Liver (tissue), 9 donors: ENCODE measurements around the gene PEX12. TPM values are rescaled to one million over a fixed set of nuclear protein-coding genes. Genes with fewer than 3 reads are reported as not detected.
A peak's percentile ranks its signal among the peaks of the same experiment; 100 is the strongest.

Experiments used
- DNase-seq: peaks from one replicate; pipeline ENCODE4 v3.0.0-alpha.2; 2017; ENCODE audit warnings: low spot score
- H3K27ac ChIP-seq, 2 donors: one replicate each; pipeline ENCODE4 v1.7.0; 2013; ENCODE audit warnings: inconsistent platforms in 2 of 2, low read length in 2 of 2, control low read depth in 1 of 2, low read depth in 1 of 2, mild to moderate bottlenecking in 1 of 2
- H3K27me3 ChIP-seq, 4 donors: one replicate each; pipeline versions ENCODE4 v1.6.1 to v1.7.0; 2013; ENCODE audit warnings: low read length in 3 of 4, inconsistent platforms in 1 of 4, mild to moderate bottlenecking in 1 of 4, moderate library complexity in 1 of 4; ENCODE audit not compliant: control insufficient read depth in 4 of 4, insufficient read depth in 4 of 4
- H3K36me3 ChIP-seq, 4 donors: one replicate each; pipeline versions ENCODE4 v1.6.1 to v1.7.0; 2013; ENCODE audit warnings: low read length in 3 of 4, mild to moderate bottlenecking in 3 of 4, low read depth in 1 of 4, moderate library complexity in 1 of 4; ENCODE audit not compliant: control insufficient read depth in 4 of 4, insufficient read depth in 3 of 4
- H3K4me1 ChIP-seq, 4 donors: one replicate each; pipeline versions ENCODE4 v1.6.1 to v1.7.0; 2013; ENCODE audit warnings: low read length in 3 of 4, mild to moderate bottlenecking in 3 of 4, moderate library complexity in 1 of 4; ENCODE audit not compliant: control insufficient read depth in 4 of 4, insufficient read depth in 4 of 4
- H3K4me3 ChIP-seq, 3 donors: one replicate each; pipeline versions ENCODE4 v1.6.1 to v1.7.0; 2013; ENCODE audit warnings: low read length in 3 of 3, control low read depth in 1 of 3, low read depth in 1 of 3, mild to moderate bottlenecking in 1 of 3
- H3K9ac ChIP-seq, 2 donors: one replicate each; pipeline ENCODE4 v1.7.0; 2013; ENCODE audit warnings: low read length in 2 of 2, mild to moderate bottlenecking in 2 of 2, moderate library complexity in 2 of 2, control low read depth in 1 of 2, low read depth in 1 of 2
- H3K9me3 ChIP-seq, 4 donors: one replicate each; pipeline versions ENCODE4 v1.6.1 to v1.7.0; 2013; ENCODE audit warnings: low read length in 3 of 4; ENCODE audit not compliant: control insufficient read depth in 4 of 4
- FOXA1 ChIP-seq: IDR thresholded peaks from 2 replicates; pipeline ENCODE4 v1.6.1; 2016; ENCODE audit warnings: antibody characterized with exemption
- FOXA2 ChIP-seq: IDR thresholded peaks from 2 replicates; pipeline ENCODE4 v1.6.1; 2016; ENCODE audit warnings: antibody characterized with exemption
- HNF4A ChIP-seq, 2 donors: conservative IDR thresholded peaks; 2 replicates each; pipeline ENCODE4 v1.6.1; 2016; ENCODE audit warnings: antibody characterized with exemption in 2 of 2, mild to moderate bottlenecking in 2 of 2
- HNF4G ChIP-seq: IDR thresholded peaks from 2 replicates; pipeline ENCODE4 v1.6.1; 2016; ENCODE audit warnings: antibody characterized with exemption
- JUND ChIP-seq, 2 donors: IDR thresholded peaks; 2 replicates each; pipeline ENCODE4 v1.6.1; 2016; ENCODE audit warnings: antibody characterized with exemption in 2 of 2
- NR2F2 ChIP-seq: IDR thresholded peaks from 2 replicates; pipeline ENCODE4 v1.6.1; 2016; ENCODE audit warnings: antibody characterized with exemption
- RAD21 ChIP-seq, 2 donors: IDR thresholded peaks; 2 replicates each; pipeline ENCODE4 v1.6.1; 2016; ENCODE audit warnings: antibody characterized with exemption in 2 of 2, mild to moderate bottlenecking in 2 of 2
- RXRA ChIP-seq, 2 donors: IDR thresholded peaks; 2 replicates each; pipeline ENCODE4 v1.6.1; 2017 to 2018; ENCODE audit warnings: antibody characterized with exemption in 2 of 2, mild to moderate bottlenecking in 1 of 2
- SP1 ChIP-seq: IDR thresholded peaks from 2 replicates; pipeline ENCODE4 v1.6.1; 2018; ENCODE audit warnings: antibody characterized with exemption, mild to moderate bottlenecking
- TAF1 ChIP-seq: conservative IDR thresholded peaks from 2 replicates; pipeline ENCODE4 v1.6.1; 2016; ENCODE audit warnings: antibody characterized with exemption, mild to moderate bottlenecking
- YY1 ChIP-seq: IDR thresholded peaks from 2 replicates; pipeline ENCODE4 v1.6.1; 2016; ENCODE audit warnings: antibody characterized with exemption, mild to moderate bottlenecking
- WGBS: extraction: QIAGEN DNeasy Blood & Tissue Kit; methylation state at CpG from one replicate; pipeline ENCODE4 v1.1.7; 2013; 5-methylcytosine and 5-hydroxymethylcytosine counted together
- polyA plus RNA-seq, 2 donors: library from polyadenylated mRNA; stranded (reverse) in 1 of 2; unstranded in 1 of 2; fragments of 200-250 nt in 1 of 2; fragments of >200 nt in 1 of 2; fragmentation: Nextera tagmentation in 1 of 2; extraction: Ambion mirVana in 1 of 2; gene quantifications; one replicate each; pipeline versions ENCODE4 v1.2.1 to v1.2.3, GENCODE V29; 2013 to 2015
- total RNA-seq, 2 donors: library from RNA; depleted of rRNA; stranded (reverse); fragments of >200 nt; gene quantifications; one replicate each; pipeline ENCODE4 v1.2.3, GENCODE V29; 2014
- TF ChIP-seq, protein P1 (sequence below): IDR thresholded peaks from 2 replicates; pipeline ENCODE4 v1.6.1; 2016; ENCODE audit warnings: antibody characterized with exemption
- TF ChIP-seq, protein P2 (sequence below): IDR thresholded peaks from 2 replicates; pipeline ENCODE4 v1.6.1; 2016; ENCODE audit warnings: antibody characterized with exemption
- TF ChIP-seq, protein P3 (sequence below): fragments of 150-350 bp; IDR thresholded peaks from 2 replicates; pipeline ENCODE4 v1.5.1; 2017; ENCODE audit warnings: improper control_type of control experiment, low read depth, low read length; ENCODE audit not compliant: missing input control
- TF ChIP-seq, protein P4 (sequence below): IDR thresholded peaks from 2 replicates; pipeline ENCODE4 v1.6.1; 2016; ENCODE audit warnings: antibody characterized with exemption
- donor health status: healthy.
- donor health status: healthy.
- donor health status: healthy.
- donor health status: healthy.
- donor health status: healthy.

Gene PEX12
- total and polyA plus RNA-seq, 4 donors, result 2.0 to 3.6 (median 2.4) TPM

DNA sequence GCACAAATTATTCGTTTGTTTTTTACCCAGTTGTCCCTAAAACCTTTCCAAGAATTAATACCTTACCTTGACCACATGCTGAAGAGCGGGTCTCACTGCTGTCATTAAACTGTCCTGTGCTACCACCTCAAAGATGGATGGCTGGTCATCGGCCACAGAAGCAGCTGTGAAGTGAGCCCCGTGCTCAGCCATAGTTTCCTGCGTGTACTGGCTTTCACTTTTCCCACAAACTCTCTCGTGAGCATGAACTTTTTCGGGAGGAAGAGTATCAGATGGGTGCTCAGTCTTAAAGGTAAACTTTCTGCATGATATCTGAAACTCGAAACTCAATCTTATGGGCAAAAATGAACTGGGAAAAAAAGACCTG lies 558 bp downstream of the PEX12 start (continued):
- TF ChIP-seq, protein P1, sequence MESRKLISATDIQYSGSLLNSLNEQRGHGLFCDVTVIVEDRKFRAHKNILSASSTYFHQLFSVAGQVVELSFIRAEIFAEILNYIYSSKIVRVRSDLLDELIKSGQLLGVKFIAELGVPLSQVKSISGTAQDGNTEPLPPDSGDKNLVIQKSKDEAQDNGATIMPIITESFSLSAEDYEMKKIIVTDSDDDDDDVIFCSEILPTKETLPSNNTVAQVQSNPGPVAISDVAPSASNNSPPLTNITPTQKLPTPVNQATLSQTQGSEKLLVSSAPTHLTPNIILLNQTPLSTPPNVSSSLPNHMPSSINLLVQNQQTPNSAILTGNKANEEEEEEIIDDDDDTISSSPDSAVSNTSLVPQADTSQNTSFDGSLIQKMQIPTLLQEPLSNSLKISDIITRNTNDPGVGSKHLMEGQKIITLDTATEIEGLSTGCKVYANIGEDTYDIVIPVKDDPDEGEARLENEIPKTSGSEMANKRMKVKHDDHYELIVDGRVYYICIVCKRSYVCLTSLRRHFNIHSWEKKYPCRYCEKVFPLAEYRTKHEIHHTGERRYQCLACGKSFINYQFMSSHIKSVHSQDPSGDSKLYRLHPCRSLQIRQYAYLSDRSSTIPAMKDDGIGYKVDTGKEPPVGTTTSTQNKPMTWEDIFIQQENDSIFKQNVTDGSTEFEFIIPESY, result no peak
- TF ChIP-seq FOXA1 (no peak), YY1 (no peak), SP1 (no peak)

DNA sequence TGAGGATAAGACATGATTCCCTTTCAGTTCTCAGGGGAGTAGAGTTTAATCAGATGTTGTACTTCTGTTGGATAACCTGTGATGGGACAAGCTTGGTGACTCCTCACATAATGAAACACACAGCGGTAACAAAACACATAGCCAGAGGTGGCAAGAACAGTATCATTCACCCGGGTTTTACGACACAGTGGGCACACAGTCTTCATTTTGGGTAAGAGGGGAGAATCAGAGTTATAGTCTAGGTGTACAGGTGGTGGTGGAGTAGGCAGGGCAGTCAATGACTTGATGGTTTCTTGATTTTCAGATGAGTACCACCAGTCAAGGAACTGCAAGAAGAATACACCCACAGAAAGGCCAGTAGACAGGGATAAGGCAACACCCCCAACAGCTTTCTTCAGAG lies 2.6 kb downstream of the PEX12 start:
- 93% methylated on average over 3 of the region's 3 CpGs for WGBS
- DNase-seq, result no peak

DNA sequence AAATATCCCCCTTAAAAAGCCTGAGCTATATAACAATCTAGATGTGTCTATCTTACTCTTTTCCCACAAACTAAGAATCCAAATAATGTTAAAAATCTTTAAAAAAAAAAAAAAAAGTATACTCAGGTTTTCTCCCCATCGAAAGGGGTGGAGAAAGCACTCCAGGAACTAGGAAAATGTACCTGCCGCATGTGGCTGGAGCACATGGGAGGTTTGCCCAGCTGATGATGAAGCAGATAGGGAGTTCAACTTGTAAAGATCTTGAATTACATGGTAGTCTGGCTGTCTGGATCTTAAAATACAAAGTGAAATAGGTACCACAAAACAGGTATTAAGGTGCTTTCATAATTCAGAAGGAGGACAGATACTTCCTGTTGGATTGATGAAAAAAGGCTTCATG lies 9.0 kb downstream of the PEX12 start:
- no peak overlapping the region for H3K4me3 ChIP-seq
- no peak for DNase-seq
- H3K9ac ChIP-seq, result no peak overlapping the region
- no peaks in the 10 kb centered on the region for H3K36me3 ChIP-seq
- TF ChIP-seq FOXA2 (no peak), FOXA1 (no peak), SP1 (no peak), JUND (IDR thresholded peaks at IDR 0.05) (no peak), RXRA (IDR thresholded peaks at IDR 0.05) (no peak)
- H3K27ac ChIP-seq, result no peak overlapping the region
- 85% methylated on average over 2 of the region's 2 CpGs for WGBS
- H3K4me1 ChIP-seq, result peaks cover 3 to 22% (median 16%) of the 10 kb centered on the region in 4 donors
- no peaks in the 10 kb centered on the region for H3K9me3 ChIP-seq
- no peaks in the 10 kb centered on the region for H3K27me3 ChIP-seq

More for the DNA sequence above, 2.6 kb downstream of the PEX12 start:
- H3K4me1 ChIP-seq, result peaks cover 0 to 19% (median 11%) of the 10 kb centered on the region in 4 donors
- no peaks in the 10 kb centered on the region for H3K27me3 ChIP-seq
- no peak overlapping the region for H3K27ac ChIP-seq
- TF ChIP-seq YY1 (no peak), FOXA2 (no peak), HNF4A (conservative IDR thresholded peaks at IDR 0.05) (no peak), NR2F2 (no peak), HNF4G (no peak), RAD21 (IDR thresholded peaks at IDR 0.05) (no peak), SP1 (no peak), TAF1 (no peak)
- TF ChIP-seq, protein P2, sequence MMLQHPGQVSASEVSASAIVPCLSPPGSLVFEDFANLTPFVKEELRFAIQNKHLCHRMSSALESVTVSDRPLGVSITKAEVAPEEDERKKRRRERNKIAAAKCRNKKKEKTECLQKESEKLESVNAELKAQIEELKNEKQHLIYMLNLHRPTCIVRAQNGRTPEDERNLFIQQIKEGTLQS, result no peak
- H3K36me3 ChIP-seq, result peaks cover 0 to 8% (median 3%) of the 10 kb centered on the region in 4 donors
- H3K9ac ChIP-seq, result no peak overlapping the region
- H3K4me3 ChIP-seq, result no peak overlapping the region
- no peaks in the 10 kb centered on the region for H3K9me3 ChIP-seq

DNA sequence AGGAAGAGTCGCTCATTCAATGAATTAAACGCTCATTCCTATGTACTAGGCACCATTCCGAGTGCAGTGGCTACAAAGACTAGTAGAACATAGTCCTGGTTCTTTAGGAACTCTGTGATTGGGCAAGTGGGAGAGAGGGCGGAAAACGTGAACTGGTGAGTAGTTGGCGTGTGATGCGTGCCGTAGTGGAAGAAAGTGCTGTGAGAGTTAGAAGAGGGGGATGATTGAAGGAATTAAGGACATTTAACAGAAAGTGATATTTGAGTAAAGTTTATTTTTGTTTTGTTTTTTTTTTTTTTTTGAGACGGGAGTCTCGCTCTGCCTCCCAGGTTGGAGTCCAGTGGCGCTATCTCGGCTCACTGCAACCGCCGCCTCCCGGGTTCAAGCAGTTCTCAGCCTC lies 9.8 kb downstream of the PEX12 start:
- H3K9me3 ChIP-seq, result no peaks in the 10 kb centered on the region
- TF ChIP-seq, protein P1, result no peak
- no peak for TF ChIP-seq FOXA1
- TF ChIP-seq, protein P3, sequence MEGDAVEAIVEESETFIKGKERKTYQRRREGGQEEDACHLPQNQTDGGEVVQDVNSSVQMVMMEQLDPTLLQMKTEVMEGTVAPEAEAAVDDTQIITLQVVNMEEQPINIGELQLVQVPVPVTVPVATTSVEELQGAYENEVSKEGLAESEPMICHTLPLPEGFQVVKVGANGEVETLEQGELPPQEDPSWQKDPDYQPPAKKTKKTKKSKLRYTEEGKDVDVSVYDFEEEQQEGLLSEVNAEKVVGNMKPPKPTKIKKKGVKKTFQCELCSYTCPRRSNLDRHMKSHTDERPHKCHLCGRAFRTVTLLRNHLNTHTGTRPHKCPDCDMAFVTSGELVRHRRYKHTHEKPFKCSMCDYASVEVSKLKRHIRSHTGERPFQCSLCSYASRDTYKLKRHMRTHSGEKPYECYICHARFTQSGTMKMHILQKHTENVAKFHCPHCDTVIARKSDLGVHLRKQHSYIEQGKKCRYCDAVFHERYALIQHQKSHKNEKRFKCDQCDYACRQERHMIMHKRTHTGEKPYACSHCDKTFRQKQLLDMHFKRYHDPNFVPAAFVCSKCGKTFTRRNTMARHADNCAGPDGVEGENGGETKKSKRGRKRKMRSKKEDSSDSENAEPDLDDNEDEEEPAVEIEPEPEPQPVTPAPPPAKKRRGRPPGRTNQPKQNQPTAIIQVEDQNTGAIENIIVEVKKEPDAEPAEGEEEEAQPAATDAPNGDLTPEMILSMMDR, result no peak
- TF ChIP-seq, protein P4, sequence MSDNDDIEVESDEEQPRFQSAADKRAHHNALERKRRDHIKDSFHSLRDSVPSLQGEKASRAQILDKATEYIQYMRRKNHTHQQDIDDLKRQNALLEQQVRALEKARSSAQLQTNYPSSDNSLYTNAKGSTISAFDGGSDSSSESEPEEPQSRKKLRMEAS, result no peak
- no peak for TF ChIP-seq RAD21 (IDR thresholded peaks at IDR 0.05)
- no peak for TF ChIP-seq TAF1
- H3K9ac ChIP-seq, result peak overlapping the region; percentile 91 to 99
- no peak for DNase-seq
- H3K4me3 ChIP-seq, result peak overlapping the region; percentile 71 to 100 (median 94)
- H3K27me3 ChIP-seq, result no peaks in the 10 kb centered on the region
- no peaks in the 10 kb centered on the region for H3K36me3 ChIP-seq
- peaks cover 3 to 22% (median 16%) of the 10 kb centered on the region in 4 donors for H3K4me1 ChIP-seq
- no peak overlapping the region for H3K27ac ChIP-seq
- 26% methylated on average over 15 of the region's 15 CpGs for WGBS
